ENCODE results near the gene RASGRF2.

GRCh38 chr5:81023261-81023970, 63.3 kb downstream of the RASGRF2 start:
- TF ChIP-seq LEF1 (IDR thresholded peaks at IDR 0.05; ENCODE audit: borderline replicate concordance): no peak
- no peak for TF ChIP-seq BHLHE40 (IDR thresholded peaks at IDR 0.05; ENCODE audit: borderline replicate concordance)
- TF ChIP-seq PKNOX1 (IDR thresholded peaks at IDR 0.05): no peak
- no peak for TF ChIP-seq FOXK2 (IDR thresholded peaks at IDR 0.05)
- TF ChIP-seq ZNF384 (IDR thresholded peaks at IDR 0.05): no peak
- no peak for TF ChIP-seq HDGF (IDR thresholded peaks at IDR 0.05; ENCODE audit: borderline replicate concordance)
- TF ChIP-seq ELF4 (IDR thresholded peaks at IDR 0.05): no peak
- TF ChIP-seq SP1 (IDR thresholded peaks at IDR 0.05): no peak
- TF ChIP-seq FOXM1 (IDR thresholded peaks at IDR 0.05; ENCODE audit: borderline replicate concordance): no peak
- TF ChIP-seq FOXA1 (IDR thresholded peaks at IDR 0.05): no peak
- TF ChIP-seq TARDBP (IDR thresholded peaks at IDR 0.05): no peak
- TF ChIP-seq SUZ12 (IDR thresholded peaks at IDR 0.05): no peak

All from HEK293T (cell line).